Measurements from ENCODE around the gene CDH10.

CDH10 gene

DNA sequence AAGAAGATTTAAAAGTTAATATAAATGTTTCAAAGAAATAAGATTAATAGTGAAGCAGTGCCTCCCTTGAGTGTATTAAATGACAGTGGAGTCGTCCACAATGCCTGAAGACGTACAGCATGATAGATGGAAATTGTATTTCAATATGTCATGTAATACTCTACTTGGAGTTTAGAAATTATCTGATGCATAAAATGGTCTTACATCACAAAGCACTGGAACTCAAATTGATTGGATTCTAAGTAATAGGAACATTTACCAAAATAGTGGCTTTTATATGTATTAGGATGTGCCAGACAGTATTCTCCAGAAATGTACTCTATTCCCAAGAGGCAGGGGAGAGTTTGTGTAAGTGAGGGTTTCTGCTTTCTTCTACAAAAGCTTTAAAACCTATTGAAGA lies 49.4 kb downstream of the CDH10 start:
- DNase-seq, result no peak

DNA sequence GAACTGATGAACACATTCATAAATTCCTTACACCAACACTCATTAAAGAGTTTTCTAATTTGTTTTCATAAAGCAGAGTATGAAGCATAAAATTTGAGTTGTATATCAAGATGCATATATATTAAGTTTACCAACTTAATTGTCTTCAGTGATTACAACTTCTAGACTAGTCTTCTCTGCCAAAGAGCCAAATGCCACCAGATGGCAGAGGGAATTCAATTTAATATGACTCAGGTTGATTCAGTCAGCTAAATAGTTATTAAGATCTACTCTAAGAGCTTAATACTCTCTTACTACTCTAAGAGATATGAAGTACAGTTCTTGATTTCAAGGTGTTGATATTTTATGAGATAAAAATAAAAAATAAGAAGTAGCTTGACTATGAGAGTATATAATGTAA lies 53.4 kb downstream of the CDH10 start:
- no peak for DNase-seq

DNA sequence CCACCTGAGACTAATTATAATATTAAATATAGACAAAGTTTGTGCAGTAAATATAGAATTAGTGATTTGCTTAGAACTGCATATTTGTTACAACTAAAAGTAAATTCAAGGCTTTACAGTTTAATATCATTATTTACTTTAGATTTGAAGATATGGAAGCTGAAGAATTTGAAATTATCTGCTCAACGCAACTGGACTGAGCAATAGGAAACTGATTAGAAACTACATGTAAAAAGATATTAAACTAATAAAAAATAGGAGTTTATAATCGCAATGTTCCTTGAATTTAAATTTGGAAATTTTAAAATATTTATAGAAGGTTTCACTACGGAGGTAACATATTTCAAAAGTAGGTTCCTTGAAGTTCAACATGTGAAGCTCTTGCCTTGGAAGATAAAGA lies 55.2 kb downstream of the CDH10 start:
- DNase-seq, result no peak

DNA sequence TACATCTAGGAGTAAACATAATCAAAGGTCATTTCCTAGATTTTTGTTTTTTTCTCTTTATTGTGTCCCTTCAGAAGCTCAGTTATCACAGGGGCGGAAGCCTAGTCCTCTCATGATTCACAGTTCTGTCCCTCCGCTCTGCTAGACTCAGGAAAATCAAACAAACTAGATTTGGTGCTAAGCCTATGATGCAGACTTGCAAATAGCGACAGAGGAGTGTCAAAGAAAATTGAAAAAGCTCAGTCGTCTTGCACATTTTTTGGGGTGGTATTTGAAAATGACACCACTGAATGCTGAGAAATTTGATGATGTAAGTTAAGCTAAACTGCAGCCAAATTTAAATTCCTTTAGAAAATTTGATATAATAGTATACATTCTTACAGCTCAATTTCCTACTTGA lies 59.0 kb downstream of the CDH10 start:
- DNase-seq, result no peak

DNA sequence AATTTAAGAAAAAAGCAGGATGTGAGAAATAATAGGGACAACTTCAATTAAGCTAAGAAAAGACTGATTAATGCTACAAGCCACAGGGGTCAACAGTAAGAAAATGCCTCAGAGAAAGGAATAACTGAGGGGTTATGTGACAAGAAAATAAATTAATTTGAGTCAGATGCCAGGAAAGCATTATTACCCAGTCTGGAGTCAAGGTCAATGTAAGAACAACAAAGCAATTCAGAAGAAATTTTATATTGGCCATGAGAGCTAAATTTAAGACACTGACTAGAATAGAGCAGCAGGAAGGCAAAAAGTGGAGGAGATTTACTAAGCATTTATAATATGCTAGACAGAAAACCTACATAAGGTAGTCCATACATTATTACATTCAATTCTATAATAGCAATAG lies 73.5 kb downstream of the CDH10 start:
- DNase-seq, result no peak

DNA sequence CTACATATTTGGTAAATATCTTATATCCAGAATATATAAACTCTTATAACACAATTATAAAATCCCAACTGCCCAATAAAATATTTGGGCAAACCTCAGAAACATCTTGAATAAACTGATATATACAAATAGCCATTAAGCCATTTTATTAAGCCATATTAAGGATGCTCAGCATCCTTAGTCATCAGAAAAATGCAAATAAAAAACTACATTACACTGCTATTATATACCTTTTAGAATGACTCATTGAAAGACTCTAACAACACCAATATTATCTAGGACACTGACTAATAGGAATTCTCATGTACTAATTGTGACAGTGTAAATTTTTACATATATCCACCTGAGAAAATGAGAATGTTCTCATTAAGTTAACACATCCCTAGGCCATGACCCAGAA lies 77.8 kb downstream of the CDH10 start:
- no peak for DNase-seq

DNA sequence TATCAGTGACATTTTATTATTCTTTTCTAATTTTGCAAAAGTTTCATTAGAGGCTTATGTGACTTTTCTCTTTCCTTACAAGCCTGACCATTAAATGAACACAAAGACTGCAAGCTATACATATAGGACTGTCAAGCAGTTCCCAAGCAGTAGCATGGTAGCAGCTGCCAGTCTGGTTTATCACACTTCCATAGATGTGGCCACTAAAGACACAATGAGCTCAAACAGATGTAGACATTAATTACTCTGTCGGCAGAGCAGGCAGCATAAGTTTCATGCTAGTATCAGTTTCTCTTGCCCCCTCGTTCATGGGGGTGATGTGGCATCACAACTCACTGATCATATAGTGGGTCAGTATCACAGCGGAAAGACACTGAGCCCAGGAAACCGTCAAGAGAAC lies 89.5 kb downstream of the CDH10 start:
- no peak for DNase-seq

DNA sequence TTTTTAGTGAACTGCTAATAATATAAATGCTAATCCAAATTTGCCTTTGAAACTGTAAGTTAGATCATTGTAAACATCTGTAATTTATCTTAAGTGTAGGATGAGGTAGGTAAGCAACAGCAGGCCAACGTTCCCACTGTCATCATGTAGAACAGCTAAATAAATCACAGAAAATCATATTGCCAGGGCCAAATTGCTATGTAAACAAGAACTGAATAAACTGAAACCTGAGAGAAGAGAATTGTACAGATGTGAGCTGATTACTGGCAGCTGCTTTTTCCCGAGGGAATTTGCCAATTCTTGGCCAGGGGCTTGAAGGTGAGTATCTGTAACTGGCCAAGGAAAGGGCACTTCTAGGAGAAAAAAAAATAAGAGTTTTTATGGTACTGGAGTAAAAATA lies 97.6 kb downstream of the CDH10 start:
- DNase-seq, result no peak

DNA sequence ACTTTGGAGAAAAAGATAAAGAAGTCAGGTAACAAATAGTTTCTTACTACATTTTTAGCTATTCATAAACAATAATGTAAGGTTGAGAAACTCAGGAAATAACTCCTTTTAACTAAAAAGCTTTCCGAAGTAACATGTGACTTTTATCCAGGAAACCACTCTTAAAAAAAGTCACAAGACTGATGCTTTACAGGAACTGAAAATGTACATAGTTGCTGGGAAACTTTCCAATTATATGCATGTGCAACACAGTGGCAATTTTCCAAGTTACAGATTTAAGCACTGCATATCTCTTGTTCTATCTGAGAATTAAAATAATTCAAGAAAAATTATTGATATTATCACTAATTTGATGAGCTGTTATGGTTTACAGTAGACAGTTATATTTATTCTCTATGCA lies 105.2 kb downstream of the CDH10 start:
- DNase-seq, result no peak

DNA sequence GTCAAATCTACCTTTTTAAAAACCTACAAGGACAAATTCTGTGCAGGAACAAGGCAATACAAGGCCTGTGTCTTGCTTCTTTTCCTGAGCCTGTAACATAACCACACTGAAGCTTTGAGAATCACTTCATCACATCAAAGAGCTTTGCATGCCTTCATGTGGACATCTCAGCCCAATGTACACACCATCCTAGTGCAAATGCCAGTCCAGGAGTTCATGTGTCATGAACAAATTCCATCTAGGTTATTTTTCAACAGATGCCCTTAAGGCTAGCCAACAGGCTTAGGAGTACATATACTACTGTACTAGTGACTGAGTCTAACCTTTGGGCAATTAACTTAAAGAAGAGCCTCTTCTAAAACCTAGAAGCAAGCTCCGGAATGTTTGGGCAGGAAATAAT lies 106.4 kb downstream of the CDH10 start:
- DNase-seq, result no peak

DNA sequence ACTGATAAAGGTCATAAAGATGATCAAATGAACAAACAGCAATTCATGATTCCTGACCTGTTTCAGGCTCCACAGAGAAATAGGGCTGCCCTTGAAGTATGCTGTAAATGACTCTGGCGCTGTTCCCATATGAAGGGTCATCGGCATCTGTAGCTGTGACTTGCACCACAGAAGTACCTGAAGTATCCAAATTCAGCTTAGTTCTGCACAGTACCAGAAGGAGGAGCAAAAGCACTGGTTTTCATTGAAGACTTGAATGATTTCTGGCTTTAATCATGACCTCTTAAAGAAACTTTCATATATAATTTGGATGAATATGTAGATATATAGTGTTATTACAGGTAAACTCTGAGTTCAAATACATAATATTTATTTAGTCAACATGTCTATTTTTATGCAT lies 109.1 kb downstream of the CDH10 start:
- no peak for DNase-seq

DNA sequence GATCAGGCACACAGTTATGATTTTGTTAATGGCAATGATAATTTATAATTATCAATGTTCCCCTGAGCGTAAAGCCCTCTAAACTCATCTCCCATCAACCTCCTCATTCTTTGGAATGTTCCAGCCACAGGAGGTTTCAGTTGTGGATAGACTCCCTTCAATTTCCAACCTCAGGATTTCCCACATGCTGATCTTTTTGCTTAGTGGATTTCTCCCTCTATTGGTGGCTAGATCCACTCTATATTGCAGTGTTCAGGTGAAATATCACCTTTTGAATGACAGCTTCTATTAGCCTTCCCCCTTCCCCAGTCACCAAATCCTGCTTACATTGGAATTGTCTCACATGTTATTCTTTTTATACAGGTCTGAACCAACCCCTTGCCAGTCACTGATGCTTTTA lies 113.9 kb downstream of the CDH10 start:
- DNase-seq, result no peak

DNA sequence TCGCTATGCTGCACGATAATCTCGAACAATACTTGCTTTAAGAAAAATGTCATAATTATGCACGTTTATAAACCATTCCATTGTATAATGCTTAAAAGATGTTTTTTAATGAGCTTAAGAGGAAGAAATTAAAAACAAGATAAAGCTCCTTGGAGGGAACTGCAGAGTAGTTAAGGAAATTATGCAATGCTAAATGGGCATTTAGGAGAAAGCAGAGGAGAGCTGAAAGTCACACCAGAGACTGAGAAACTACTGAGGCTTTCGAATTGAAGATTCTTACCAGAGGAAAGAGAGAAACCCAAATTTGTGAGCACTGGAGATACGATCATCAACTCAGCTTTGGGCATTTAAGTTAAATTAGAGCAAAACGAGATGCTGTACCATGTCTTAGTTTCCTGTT lies 119.4 kb downstream of the CDH10 start:
- DNase-seq, result no peak

DNA sequence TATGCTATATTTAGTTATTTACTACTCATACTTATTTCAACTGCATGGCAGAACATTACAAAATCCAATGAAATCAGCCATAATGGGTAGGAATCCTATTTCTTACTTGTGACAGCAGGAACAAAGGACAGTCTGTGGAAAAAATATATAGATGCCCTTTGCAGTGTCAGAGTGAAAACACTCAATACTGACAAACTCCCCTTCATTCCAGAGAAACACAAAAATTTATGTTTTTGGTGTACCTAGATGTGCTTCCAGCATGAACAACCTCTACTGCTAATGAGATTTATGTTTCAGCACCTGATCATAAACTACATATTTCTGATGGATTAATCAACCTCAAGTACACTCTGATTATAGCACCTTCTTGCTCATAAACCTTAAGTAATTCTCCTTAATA lies 132.4 kb downstream of the CDH10 start:
- DNase-seq, result no peak

DNA sequence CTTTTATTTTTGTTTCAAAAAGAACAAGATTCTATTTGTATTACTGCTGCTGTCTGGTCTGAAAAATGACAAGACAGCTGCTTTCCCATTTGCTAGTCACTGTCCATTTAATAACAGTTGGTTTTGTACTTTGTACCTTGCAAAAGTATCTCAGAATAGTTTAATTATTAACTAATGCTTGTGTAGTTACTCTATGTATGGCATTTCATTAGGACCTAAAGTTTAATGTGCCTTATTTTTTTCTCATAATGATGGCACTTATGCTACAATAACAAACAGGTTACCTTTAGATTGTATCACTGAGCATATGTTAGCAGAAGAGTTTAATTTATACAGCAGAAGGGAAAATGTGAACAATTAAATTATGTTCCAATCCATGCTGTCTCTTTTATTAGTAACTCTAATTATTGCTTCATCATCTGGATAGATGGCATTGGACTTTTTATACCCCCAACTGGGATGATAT lies 134.2 kb downstream of the CDH10 start:
- no peak for DNase-seq

DNA sequence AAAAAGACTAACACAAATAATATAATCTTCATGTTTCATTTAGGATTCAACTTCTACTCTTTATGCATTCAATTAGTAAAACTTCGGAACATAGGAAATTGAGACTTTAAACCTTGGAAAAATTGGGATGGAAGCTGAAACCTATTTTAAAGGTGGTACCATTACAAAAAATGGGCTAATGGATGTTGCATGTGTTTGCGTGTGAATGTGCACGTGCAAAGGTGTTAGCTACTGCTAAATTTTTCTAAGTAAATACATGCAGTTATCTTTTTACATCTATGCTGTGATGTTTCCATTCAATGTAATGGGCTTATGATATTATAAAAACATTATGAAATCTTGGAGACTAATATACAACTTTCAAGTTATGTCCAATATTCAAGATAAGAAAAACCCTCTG lies 134.8 kb downstream of the CDH10 start:
- no peak for DNase-seq

DNA sequence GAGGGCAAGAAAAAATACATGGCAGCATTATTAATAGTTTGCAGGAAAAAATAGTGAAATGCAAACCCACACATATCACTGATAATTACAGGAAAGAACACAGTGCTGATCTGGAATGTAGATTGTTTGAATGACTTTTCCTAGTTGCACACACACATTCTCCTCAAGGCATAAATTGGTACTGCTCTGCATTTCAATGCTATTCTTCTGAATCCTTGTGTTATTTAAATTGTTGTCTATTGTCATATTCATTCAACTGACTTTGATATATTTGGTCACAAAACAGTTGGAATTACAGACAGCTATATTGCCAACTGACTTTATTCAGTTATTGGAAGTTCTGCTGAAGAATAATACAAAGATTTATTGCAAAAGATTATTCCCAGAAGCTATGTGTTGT lies 139.5 kb downstream of the CDH10 start:
- no peak for DNase-seq

DNA sequence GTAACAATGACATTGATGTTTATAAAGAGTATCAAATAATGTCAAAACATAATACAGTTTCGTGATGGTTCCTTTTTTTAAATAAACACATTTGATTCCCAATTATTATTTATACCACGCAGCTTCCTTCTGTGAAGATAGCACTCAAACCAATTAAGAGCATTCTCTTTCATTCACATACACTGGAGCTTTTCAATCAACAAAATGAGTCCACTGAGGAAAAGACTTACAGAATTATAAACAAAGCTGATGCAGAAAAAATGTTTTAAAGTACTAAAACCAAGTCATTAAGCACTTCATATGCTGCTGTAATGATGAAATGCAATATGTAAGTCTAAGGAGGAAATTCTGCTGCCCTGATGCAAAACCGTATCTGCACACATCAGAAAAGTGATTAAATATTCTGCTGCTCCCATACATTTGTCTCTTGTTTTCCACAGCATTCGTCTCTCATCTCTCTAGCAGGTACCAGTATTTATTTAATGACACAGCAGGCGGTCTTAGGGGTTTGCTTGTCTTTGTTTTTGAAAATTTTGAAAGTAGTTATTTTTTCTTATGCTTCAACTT lies 147.1 kb downstream of the CDH10 start:
- no peak for DNase-seq

DNA sequence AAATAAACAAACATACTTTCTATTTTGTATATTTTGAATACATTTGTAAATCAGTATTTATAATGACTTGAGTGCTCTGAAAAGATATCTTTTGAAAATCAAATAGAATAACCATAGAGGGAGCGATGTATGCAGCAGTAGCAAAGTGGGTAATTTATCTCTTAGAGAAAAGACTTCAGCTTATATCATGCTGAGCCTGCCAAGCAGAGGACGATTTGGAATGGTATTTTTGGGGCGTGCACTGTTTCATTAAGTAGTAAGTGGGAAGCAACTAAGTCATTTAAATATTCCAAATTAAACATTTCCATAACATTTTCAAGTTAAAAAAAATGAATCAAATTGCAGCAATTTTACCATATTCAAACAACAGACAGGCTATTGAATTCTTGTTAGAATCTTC lies 147.6 kb downstream of the CDH10 start:
- no peak for DNase-seq

DNA sequence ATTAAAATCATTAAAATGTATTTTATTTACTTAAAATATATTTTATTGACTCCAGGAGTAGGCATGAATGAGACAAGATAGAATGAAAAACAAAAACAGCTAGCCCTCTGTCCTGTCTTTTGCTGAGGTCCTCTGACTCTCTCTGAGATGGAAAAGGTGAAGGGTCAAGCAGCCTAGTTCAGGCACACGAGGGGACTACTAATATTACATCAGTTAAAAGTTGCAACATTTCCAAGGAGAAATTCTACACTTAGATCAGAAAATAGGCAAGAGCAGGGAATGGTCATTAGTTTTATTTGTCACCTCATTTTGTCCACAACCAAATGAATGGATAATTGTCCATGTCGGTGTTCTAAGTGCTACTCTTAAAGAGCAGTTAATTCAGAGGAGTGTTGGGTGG lies 148.5 kb downstream of the CDH10 start:
- no peak for DNase-seq

DNA sequence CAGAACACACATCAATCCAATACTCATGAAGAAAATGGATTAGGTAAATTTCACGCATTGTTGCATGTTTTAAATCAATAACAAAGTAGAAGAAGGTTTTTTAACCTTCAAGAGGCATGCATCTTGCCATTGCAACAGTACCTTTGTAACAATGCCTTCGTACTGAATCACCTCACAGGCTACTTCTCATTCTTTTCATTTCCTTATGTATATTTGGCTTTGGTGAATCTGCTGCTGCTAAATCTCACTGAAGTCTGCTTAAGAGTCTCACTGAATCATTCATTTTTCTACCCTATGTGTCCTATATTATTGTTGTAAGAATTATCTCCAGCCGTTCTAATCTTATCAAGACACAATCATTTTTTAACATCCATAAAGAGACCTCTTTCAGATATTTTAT lies 152.5 kb downstream of the CDH10 start:
- DNase-seq, result no peak

DNA sequence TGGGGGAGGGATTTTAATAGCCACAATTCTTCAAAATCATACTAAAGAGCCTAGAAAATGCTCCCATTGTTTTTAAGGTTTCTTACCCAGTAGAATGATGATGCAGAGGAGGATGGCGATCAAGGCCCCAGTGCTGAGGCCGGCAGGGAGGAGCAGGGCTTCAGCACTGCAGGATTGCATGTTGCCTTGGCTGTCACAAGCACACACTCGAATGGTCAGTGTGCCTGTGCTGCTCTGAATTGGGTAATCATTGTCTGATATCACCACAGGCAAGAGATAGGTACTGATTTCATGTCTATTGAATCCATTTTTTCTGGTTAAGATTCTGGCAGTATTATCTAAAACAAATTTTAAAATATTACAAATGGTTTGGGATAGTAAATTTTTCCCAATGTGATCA lies 153.3 kb downstream of the CDH10 start:
- DNase-seq, result no peak

DNA sequence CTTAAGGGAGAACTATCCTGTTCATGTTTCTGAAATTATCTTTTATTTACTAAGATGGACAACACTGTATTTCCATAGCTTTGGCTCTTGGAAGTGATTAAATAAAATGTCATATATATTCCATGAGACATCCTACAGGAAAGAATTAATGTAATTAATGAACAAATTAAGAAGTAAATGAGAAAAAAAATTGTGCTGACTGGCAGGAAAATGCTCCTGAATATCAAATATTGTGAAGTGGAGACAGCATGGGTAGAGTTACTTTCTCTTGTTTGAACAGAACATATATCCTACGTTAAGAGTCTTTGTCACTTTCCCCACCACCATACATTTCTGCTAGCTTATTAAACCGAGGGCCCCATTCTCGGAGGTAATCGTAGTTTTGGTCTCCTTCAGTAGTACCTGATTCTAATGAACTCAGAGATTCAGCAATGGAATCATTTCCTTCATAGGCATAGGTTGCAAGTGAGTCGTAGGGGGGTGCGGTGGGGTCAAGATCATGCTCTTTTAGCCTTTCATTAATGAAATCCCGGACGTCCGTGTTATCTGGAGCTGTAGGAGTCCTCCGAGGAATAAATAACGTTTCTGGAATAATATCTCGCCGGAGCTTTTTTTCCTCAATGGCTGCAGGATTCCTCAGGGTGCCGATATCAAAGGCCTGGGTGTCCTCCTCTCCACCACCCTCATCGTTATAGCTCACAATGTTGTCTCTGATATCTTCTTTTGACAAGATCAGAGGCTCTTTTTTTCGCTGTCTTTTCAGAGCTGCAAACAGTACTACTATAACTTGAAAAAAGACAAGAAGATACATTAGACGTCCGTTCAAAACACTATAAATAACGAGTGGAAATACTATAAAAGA lies 157.2 kb downstream of the CDH10 start:
- no peak for DNase-seq

DNA sequence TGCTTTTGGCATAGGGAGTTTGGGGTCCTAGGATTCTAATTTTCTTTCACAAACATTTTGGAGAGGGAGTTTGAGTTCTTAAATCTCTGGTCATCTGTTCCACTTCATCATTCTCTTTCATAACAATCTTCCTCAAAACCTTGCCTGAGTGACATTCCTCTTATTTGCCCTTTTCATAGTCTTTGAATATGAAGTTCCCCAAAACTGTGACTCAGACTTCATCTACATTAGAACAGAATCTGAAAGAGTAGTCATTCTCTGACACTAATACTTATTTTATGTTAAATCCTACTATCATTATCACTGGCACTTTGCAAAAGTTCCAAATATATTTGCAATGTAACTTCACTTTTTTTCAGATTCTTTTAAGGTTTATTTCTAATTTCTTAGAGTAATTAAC lies 163.8 kb downstream of the CDH10 start:
- no peak for DNase-seq

DNA sequence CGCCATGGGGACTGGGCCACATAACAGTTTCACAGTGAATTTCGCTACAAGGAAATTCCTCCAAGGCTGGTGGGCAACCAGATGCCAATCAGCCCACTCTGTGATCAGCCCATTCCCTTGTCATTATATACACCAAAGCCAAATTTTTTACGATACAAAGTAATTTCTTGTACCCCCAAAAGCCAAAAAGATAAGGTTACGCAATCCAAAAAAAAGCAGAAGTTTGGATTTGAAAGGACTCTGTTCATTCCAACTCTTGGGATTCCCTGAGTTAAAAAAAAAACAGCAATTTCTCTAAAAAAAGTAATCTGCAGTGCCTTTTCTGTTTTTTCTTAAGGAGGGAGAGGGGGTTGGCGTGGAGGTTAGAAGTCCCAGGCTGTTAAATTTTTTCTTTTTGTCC lies 166.8 kb downstream of the CDH10 start:
- no peak for DNase-seq

Measured in left hindlimb (tissue), 1 donor.